ENCODE results near the gene BOD1. TPM values are rescaled to one million over a fixed set of nuclear protein-coding genes. Genes with fewer than 3 reads are reported as not detected.

Gene BOD1
- total RNA-seq, 3 donors from 2014 or later: 22.1 to 38.3 (median 25.9) TPM

DNA sequence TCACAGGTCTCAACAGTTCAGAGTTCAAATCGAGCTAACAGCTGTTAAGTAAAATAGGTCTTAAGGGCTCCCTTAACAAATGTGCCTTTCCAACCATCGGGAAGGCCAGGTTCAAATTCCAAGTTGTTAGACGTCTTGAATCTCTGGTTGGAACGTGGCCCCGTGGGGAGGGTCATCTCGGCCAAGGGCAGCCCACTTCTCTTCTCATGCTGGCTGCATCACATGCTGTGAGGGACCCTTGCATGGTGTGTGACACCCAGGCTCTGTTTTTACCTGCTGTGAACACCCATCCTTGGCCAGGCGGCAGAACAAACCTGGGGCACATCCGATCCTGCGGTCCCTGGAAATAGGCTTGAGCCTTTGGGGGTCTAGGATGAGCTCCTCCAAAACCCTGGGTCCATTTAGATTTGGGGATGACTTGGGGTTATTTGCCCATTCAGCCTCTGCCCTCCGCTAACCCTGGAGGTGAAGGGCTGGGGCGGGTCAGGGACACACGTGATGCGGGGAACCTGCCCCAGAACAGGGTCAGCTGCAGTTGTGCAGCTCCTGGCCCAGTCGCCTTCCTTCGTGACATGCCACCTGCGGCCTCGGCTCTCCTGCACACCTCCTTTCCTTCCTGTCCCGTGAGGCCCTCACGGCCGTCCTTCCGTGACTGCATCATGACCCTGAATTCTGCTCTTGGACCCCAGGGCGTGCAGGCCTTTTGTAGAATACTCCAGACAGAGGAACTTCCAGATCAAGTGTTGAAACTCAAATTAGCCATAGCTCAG is 45.9 kb downstream of the BOD1 start:
- TF ChIP-seq, protein P1, sequence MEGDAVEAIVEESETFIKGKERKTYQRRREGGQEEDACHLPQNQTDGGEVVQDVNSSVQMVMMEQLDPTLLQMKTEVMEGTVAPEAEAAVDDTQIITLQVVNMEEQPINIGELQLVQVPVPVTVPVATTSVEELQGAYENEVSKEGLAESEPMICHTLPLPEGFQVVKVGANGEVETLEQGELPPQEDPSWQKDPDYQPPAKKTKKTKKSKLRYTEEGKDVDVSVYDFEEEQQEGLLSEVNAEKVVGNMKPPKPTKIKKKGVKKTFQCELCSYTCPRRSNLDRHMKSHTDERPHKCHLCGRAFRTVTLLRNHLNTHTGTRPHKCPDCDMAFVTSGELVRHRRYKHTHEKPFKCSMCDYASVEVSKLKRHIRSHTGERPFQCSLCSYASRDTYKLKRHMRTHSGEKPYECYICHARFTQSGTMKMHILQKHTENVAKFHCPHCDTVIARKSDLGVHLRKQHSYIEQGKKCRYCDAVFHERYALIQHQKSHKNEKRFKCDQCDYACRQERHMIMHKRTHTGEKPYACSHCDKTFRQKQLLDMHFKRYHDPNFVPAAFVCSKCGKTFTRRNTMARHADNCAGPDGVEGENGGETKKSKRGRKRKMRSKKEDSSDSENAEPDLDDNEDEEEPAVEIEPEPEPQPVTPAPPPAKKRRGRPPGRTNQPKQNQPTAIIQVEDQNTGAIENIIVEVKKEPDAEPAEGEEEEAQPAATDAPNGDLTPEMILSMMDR (IDR thresholded peaks at IDR 0.05): no peak
- intact Hi-C loops (cut with DNase I, micrococcal nuclease): loop anchor here in 1 of 2 donors (5.0 kb wide), 1 partner anchor 278 kb away; no protein-coding TSS in a partner anchor
- Histone ChIP-seq H3K9me3 (no peaks in the 10 kb centered on the region), H3K36me3 (ENCODE audit: low read depth) (no peaks in the 10 kb centered on the region), H3K4me3 (no peak overlapping the region), H3K4me1 (ENCODE audit: low read depth) (no peaks in the 10 kb centered on the region)
- no peak for DNase-seq
- no peak for ATAC-seq

DNA sequence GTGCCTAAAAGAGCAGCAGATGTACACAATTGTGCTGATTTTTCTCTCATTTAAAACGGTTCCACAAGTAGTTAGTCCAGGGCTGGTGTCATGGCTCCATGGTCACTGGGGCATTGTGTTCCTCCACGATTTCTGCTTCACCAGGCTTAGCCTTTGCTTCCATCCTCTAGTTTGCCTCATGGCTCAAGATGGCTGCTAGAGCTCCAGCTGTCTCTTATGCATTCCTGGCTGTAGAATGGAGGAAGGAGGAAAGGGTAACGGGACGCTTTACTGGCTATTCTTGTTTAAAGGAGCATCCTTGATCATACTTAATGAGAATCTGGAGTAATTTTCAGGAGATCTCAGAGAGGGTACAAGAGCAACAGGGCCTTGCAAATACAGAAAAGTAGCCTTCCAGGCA is 47.7 kb downstream of the BOD1 start:
- intact Hi-C loops (cut with DNase I, micrococcal nuclease): no loop called here
- H3K4me3 ChIP-seq: no peak overlapping the region
- ATAC-seq (no peak), DNase-seq (no peak)
- H3K36me3 ChIP-seq (ENCODE audit: low read depth): no peaks in the 10 kb centered on the region
- TF ChIP-seq, protein P1 (IDR thresholded peaks at IDR 0.05): no peak
- no peaks in the 10 kb centered on the region for H3K4me1 ChIP-seq (ENCODE audit: low read depth)
- H3K9me3 ChIP-seq: no peaks in the 10 kb centered on the region

DNA sequence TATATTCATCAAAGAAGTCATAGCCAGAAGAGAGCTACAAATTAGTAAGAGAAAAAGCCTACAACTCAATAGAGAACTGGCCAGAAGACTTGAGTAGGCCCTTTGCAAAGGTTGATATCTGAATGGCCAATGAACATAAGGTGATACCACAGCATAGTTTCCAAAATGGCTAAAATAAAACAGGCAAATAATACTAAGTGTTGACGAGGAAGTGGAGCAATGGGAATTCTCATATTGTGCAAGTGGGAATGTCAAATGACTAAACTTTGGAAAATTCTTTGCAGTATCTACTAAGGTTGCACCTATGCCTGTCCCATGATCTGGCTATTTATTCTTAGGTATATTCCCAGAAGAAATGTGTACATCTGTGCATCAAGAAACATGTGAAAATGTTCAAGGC is 48.3 kb downstream of the BOD1 start:
- intact Hi-C loops (cut with DNase I, micrococcal nuclease): no loop called here
- DNase-seq (no peak), ATAC-seq (no peak)
- TF ChIP-seq, protein P1 (IDR thresholded peaks at IDR 0.05): no peak
- Histone ChIP-seq H3K9me3 (no peaks in the 10 kb centered on the region), H3K4me3 (no peak overlapping the region), H3K4me1 (ENCODE audit: low read depth) (no peaks in the 10 kb centered on the region), H3K36me3 (ENCODE audit: low read depth) (no peaks in the 10 kb centered on the region)

DNA sequence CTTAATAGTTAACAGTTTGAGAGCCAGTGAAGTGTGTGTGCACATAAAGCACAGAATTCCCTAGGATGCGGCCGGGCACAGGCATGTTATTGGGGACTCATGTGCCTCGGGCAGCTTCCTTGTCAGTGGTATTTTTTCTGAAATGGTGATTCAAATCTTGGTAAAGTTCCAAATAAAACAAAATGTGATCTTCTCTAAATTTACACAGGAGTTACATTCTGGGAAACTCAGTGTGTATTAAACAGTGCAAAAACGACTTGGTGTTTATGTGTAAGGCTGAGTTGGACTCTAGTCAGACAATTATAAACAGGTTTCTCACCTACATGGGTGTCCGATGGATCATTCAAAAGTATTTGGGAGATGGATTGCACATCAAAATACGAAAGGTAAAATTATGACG is 48.9 kb downstream of the BOD1 start:
- no peak for DNase-seq
- no peaks in the 10 kb centered on the region for H3K9me3 ChIP-seq
- no peak overlapping the region for H3K4me3 ChIP-seq
- no peaks in the 10 kb centered on the region for H3K4me1 ChIP-seq (ENCODE audit: low read depth)
- H3K36me3 ChIP-seq (ENCODE audit: low read depth): no peaks in the 10 kb centered on the region
- no peak for ATAC-seq
- intact Hi-C loops (cut with DNase I, micrococcal nuclease): no loop called here
- TF ChIP-seq, protein P1 (IDR thresholded peaks at IDR 0.05): no peak

DNA sequence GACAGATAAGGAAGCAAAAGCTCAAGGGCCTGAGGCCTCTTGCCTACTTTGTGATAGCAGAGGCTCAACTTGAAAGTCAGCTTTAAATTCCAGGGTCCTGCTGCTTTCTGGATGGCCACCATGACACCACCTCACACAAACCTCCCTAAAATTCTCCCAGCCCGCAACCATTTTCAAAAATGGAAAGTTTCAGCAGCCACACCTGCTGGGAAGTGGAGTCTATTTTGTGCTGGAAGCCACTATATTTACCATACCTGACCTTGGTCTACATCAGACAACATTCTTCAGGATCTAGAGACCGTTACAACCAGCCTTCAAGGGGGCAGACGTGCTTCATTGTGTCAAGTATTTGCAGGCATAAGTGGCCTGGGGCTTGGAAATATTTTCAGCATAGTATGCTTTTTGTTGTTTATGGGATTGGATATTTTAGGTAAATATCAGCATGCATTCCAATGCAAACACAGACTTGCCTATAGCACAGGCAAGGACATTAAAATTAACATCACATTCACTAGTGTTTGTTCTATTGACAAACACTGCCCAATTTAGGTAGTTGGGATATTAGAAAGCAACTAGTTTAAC is 50.9 kb downstream of the BOD1 start:
- DNase-seq (no peak), ATAC-seq (no peak)
- intact Hi-C loops (cut with DNase I, micrococcal nuclease): no loop called here
- no peak overlapping the region for H3K4me3 ChIP-seq
- TF ChIP-seq, protein P1 (IDR thresholded peaks at IDR 0.05): no peak
- H3K9me3 ChIP-seq: peaks cover under 1% of the 10 kb centered on the region
- no peaks in the 10 kb centered on the region for H3K36me3 ChIP-seq (ENCODE audit: low read depth)
- no peaks in the 10 kb centered on the region for H3K4me1 ChIP-seq (ENCODE audit: low read depth)

Data from mucosa of descending colon (tissue), 3 donors.